ENCODE results near the gene GALNT12. TPM values are rescaled to one million over a fixed set of nuclear protein-coding genes. Genes with fewer than 3 reads are reported as not detected.

GALNT12 gene
- polyA plus RNA-seq, 4 donors: 4.1 to 11.4 (median 10.2) TPM

DNA sequence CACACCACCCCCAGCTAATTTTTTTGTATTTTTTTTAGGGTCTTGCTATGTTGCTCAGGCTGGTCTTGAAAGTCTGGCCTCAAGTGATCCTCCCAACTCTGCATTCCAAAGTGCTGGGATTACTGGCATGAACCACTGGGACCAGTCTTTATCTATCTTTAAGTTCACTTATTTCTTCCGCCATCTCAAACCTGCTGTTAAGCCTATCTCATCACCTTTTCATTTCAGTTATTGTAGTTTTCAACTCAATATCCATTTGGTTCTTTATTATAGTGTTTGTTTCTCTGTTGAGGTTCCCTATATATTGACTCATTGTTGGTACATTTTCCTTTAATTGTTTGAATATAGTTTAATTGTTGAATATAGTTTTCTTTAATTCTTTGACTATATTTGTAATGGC is 48.1 kb downstream of the GALNT12 start:
- no peak for DNase-seq (ENCODE audit: low read depth in 4 of 4, low spot score in 3 of 4)

DNA sequence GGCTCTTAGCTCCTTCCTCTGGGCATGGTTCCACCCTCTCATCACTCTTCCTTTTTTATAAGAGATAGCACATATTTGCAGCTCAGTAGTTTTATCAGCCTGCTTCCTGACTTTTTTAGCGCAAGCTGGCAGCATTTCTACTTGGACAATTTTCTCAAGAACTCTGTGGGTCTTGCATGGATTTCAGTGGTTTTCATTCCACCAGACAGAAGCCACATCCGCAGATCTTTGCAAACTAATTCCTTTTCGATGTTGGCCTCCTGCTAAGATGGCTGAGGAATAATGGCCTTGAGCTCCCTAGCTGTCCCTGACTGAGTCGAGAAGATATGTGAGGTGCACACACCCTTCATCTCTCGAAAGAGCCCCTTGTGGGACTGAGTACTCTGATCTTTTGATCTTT is 49.5 kb downstream of the GALNT12 start:
- no peak for DNase-seq (ENCODE audit: low read depth in 4 of 4, low spot score in 3 of 4)

DNA sequence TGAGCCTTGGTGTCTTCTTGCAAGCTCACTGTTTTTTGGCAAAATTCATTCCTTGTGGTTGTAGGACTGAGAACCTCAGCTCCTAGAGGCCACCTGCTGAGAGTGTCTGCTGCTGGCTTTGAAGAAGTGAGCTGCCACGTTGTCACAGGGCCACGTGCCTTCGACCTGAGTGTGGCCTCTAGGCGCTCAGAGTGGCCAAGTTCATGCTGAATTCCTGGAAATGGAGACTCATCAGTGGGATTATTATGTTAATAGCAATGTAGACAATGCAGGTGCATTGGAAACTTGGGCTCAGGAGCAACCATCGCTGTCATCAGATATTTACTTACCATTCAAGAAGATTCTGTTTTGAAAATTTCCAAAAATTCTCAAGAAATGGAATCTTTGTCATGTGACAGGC is 52.5 kb downstream of the GALNT12 start:
- DNase-seq (ENCODE audit: low read depth in 4 of 4, low spot score in 3 of 4): no peak

DNA sequence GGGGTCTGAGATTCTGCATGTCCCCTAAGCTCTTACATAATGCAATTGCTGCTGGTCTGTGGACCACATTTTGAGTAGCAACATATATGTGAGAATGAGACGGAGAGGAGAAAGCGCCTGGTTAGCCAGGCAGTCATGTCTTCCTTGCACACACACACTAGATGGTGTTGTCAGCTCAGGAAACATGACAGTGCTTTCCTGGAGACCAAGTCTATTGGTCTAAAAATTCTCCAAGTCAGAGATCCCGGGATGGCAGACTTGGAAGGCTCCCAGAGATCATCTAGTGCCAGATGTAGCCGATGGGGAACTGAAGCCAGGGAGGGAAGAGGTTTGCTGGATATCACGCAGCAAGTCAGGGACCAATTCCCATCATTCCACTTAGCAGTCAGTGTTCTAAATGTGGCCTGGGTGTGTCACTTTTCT is 53.4 kb downstream of the GALNT12 start:
- no peak for DNase-seq (ENCODE audit: low read depth in 4 of 4, low spot score in 3 of 4)

DNA sequence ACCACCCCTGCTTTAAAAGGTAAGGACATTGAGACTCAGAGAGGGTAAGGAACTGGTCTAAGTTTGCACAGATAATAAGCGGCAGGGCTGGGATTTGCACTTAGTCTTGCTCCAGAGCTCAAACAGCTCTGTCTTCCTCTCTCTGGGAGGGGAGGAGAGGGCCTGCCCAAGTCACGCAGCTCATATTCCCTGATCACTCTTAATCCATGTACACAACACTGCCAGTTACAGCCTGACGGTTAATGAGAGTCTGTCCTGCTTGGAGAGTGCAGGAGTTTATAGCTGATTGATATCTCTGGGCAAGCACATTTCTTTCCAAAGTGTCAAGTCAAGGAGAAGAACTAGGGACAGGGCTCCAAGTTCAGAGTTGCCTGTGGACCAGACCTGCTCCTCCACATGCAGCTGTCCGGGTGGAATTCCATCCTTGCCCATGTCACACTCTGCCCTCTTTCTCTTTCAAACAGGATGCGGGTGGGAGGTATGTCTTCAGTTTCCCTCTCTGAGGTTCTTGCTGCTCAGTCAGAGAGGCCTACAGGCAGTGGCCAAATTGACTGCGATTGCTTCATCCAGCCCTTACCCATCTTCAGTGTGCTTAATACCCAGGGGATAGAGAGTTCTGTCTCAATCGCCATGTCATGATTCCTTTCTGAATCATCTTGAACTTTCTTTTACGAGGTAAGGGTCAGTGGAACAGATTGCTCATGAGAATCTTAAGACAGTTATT is 54.5 kb downstream of the GALNT12 start:
- DNase-seq (ENCODE audit: low read depth in 4 of 4, low spot score in 3 of 4): no peak

DNA sequence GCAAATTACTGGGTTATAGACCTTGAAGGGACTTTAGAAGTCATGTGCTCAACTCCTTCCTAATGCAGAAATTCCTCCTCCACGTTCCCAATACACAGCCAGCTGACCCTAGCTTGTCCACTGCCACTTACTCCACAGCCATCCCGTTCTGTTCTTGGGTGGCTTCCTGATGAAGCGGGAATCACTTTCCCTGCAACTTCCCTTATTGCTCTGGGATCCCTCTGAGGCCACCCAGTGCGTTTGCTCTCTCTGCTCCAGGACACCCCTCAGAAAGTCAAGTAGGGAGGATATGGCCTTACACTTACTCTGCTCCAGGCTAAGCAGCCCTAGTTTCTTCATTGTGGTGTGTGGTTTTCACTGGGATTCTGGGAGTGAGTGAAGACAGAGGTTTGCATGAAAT is 55.5 kb downstream of the GALNT12 start:
- no peak for DNase-seq (ENCODE audit: low read depth in 4 of 4, low spot score in 3 of 4)

DNA sequence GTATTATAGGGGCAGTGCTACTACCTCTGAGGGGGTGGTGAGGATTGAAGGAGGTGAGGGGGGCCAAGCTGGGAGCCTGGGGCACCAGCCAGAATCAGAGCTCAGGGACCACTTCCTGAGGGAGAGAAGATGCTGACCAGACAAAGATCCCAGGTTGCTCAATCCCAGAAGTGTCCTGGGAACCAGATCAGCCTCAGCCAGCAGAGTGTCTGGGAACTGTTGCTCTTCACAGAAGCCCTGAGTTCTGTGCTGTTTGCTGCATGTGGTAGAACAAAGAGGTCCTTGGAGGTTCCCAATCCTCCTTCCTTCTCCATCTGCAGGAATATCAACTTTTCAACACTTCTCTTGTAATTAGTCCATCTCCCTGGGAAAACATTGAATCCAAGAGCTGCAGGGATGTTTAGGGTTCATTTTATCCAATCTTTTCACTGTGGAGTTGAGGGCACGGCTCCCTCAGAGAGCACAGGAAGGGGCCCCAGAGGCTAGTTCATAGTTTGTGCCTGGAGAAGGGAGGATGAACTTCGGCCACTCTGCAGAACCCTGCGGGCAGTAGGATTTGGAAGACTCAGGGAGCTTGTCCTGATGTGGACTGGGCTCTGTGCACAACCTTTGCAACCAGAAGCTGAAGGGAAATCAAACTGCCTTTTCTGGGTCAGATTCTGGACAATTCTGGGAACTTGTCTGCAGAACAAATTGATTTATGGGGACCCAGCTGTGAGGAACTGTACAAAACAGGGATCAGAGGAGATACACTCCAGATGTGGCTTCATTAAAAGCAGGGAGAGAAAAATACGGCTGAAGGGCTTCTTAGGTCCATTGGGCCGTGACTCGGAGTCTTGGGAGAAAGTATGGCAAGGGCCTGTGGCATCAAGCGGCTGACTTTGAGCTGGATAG is 57.1 kb downstream of the GALNT12 start:
- DNase-seq (ENCODE audit: low read depth in 4 of 4, low spot score in 3 of 4): no peak

DNA sequence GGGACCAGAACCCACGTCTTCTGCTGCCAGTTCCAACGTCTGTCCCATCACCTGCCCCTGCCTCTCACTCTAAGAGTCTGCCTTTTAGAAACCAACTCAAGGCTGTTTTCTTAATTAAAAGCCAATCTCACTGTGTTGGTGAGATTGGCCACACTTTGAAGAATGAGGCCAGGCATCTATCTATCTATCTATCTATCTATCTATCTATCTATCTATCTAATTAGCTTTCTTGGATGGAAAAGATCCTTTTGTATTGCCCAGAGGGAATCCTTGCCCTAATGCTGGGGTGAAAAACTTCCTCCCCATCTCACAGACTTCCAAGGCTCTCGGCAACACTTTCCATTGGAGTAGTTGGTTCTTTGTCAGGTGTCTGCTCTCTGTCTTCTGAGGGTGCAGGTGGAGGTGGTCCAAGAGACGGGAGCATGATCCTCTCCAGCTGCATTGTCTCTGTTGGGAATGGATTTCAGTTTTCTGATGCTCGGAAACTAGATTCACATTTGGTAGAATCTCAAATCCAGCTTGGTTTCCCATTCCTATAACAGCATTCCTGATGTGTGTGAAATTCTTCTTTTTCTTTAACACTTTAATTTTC is 57.9 kb downstream of the GALNT12 start:
- DNase-seq (ENCODE audit: low read depth in 4 of 4, low spot score in 3 of 4): no peak

DNA sequence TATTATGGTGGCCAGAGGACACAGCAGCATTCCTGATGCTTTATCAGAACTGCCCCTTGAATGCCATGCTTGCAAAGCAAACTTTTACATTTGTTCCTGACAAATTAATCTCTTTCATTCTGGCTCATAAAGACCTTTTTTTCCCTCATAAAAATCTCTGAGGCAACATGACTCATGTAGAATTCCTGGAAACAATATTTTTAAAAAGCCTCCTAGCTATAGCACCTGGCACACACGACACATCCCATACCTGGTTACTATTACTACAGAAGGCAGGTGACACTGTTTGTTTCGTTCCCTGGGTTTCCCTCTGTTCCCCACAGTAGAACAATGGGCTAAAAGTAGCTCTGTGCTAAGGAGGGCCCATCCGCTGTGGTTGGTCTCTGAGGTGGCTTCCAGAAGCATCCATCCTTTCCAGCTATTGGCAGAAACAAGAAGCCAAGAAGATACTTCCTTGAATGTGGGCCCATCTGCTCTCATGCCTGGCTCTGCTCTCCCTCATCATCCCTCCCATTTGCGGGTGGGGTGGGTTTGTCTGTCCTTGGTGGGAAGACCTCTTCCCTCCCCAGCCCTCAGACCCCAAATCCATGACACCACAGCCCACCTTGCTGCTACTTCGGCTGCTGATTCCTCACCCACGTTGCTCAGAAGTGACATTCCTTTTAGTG is 59.1 kb downstream of the GALNT12 start:
- no peak for DNase-seq (ENCODE audit: low read depth in 4 of 4, low spot score in 3 of 4)

DNA sequence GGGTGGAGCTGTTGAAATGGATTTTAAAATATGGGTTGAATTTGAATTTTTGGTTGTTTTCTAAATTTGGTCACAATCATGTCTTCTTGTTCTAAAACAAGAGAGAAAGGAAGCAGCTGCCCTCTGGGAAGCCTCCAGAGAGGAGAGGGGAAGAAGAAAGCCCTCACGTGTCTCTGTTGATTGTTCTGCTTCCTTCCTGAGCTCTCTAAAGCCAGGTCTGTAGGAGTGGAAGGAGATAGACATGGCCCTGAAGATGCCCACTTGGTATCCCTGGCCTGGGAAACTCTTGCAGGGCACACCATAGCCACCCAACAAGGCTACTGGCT is 59.6 kb downstream of the GALNT12 start:
- DNase-seq (ENCODE audit: low read depth in 4 of 4, low spot score in 3 of 4): no peak

DNA sequence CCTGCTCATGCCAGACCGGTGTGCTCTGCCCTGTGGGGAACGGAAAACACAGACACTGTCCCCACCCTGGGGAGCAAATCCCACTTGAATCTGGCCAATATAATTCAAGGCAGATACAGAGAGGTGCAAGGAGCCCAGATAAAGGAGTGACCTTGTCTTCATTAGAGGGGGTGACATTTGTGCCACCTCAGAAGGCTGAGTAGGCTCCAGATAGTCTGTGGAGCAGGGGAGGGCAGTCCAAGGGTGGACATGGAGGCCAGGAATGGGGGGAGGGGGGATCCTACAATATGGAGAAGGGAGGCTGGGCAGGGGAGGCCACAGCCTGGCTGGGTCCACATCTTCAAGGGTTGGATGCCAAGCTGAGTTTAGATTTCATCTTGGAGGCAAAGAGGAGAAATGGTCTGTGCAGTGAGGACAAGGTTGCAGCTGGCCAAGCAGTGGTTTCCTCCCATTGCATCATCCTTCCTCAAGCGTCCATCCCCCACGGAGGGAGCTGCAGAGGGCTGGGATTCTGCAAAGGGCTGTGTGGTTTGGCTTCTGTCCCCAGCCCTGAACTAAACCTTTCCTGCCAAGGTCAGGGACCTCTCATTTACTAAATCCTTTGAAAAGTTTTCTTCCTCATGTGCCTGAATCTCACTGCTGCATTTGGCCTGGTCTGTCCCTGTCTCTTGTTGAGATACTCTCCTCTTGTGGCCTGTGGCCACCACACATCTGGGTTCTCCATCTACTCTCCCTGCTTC is 60.1 kb downstream of the GALNT12 start:
- DNase-seq (ENCODE audit: low read depth in 4 of 4, low spot score in 3 of 4): no peak

DNA sequence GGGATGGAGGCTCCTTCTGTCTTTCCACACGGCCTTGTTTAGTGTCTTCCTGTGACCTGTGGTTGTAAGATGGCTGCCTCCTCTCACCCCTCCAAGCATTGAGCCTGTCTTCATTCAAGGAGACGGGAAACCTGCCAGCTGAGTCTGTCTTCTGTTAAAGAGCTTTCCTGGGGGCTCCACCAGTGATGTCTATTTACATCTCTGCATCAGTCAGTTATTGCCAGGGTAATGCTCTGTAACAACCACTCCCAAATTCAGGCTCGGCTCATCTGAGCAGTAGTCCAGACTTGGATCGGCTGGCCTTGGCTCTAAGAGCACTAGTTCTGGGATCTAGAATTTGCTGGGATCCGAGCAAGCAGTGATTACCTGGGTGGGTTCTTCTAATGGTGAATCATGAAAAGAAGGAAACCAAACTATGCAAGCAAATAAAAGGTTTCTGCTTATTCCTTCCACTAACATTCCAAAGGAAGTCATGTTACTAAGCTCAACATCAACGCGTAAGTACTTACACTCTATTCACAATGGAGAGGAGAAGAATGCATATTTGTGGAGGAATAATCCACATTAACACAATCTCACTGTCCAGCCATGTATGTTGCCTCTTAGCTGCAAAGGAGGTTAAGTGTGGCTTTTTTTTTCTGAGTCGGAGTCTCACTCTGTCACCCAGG is 61.7 kb downstream of the GALNT12 start:
- no peak for DNase-seq (ENCODE audit: low read depth in 4 of 4, low spot score in 3 of 4)

DNA sequence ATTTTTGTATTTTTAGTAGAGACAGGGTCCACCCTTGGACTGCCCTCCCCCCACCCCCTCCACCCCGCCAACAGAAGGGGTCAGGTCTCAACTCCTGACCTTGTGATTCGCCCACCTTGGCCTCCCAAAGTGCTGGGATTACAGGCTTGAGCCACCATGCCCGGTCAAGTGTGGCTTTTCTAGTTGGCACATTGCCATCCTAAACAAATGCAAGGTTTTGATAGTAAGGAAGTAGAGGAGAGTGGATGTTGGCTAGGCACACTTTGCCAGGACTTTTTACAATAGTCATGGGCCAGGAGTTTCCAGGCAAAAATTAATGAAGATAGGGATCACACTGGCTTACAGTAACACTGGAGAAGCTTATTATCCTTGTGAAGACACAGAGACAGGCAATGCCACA is 62.4 kb downstream of the GALNT12 start:
- no peak for DNase-seq (ENCODE audit: low read depth in 4 of 4, low spot score in 3 of 4)

DNA sequence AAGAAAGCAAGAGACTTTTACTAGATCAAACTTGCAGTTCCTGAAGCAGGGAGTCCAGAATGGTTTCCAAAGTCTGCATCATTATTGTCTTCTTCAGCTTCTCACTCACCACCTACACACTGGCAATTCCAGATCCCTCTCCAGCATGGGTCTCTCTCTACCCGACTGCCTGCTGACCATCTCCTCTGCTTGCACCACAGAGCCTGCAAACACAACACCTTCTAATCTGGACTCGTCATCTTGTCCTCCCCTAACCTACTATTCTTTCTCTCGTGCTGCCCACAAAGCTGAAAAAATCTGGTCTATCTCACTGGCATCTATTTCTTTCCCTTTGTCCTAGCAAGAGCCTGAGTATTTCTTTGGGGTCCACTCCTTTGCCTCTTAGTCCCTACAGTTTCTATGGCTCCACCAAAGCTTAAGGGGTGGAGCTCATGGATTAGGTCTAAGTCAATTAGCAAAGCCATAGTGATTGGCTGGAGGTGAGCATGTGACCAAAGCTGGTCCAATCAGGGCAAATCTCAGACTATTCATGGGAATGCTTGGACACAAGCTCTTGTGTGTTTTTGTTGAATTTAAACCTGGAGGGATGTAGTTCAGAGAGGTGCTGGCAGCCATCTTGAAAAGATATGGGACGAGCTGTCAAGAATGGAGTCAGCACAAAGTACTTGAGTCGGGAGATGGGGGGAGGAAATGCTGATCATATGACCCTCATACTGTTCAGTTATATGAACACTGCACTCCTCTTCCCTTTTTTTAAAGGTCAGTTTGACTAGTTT is 63.5 kb downstream of the GALNT12 start:
- no peak for DNase-seq (ENCODE audit: low read depth in 4 of 4, low spot score in 3 of 4)

DNA sequence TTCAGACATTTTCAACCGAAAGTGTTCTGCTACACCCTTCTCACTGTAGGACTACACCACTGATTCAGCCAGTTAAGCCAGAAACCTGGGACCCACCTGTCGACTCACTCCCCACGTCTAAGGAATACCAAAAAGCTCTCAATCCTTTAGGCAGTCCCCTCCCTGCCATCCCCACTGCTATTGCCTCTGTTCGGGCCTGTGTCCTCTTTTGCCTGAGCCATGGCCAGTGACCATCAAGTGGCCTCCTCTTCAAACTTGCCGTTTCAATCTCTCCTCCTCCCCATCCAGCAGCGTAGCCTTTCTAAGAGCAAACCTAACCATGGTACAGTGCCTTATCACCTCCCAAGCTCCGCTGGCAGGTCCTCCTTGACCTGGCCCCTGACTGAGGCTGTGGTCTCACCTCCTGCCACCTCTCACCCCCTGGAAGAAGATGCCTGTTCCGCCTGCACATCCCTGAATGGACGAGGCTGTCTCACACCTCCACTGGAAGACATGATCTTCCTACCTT is 64.1 kb downstream of the GALNT12 start:
- DNase-seq (ENCODE audit: low read depth in 4 of 4, low spot score in 3 of 4): no peak

DNA sequence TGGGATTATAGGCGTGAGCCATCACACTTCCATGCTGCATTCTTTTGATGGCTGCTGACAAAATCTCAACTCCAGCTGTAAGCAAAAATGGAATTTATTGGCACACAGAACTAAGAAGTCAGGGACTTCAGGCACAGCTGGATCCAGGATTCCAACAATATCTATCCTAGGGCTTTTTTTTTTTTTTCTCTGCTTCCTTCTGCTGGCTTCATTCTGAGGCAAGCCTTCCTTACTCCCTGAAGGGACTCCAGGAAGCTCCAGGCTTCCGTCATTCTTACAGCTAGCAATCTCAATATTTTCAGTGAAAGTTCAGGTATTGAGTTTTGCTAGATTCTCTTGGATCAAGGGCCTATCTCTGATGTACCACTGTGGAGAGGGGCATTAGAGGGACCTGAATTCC is 66.1 kb downstream of the GALNT12 start:
- DNase-seq (ENCODE audit: low read depth in 4 of 4, low spot score in 3 of 4): no peak

DNA sequence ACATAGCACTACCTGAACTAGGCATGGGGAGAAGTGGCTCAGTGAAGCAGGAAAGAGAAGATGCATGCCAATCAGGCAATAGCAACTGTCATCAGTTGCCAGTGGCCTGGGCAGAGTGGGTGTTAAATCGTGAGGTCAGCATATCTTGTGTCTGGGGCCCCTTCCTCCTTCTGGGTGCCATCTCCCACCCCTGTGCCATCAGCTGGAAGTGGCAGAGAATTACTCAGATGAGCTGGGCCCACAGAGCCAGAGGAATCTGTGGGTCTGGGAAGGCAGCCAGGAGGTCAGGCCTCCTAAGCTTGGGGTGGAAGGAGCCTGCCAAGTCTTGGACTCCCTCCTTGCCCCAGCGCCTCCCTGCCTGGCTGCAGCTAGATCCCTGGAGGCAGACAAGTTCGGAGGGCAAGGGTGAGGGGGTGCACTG is 66.5 kb downstream of the GALNT12 start:
- no peak for DNase-seq (ENCODE audit: low read depth in 4 of 4, low spot score in 3 of 4)

DNA sequence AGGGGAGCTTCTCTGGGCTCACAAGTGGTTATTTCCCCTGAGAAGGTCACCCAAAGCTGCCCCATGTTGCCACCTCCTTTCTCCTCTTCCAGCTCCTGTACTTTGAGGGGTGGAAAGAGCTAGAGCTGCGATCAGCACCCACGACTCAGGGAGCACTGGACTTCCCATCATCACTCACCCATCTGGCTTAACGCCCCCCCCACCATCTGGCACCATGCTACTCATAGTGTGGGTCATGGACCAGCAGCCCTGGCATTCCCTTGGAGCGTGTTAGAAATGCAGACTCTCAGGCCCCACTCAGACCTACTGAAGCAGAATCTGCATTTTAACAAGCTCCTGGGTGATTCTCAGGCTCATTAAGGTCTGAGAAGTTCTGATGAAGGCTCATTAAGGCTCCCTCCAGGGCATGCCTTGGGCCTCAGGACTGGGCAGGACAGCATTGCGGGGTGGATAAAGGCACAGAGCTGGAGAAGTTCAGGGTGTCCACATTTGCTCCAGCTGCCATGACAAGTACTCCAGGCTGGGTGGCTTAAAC is 67.3 kb downstream of the GALNT12 start:
- no peak for DNase-seq (ENCODE audit: low read depth in 4 of 4, low spot score in 3 of 4)

DNA sequence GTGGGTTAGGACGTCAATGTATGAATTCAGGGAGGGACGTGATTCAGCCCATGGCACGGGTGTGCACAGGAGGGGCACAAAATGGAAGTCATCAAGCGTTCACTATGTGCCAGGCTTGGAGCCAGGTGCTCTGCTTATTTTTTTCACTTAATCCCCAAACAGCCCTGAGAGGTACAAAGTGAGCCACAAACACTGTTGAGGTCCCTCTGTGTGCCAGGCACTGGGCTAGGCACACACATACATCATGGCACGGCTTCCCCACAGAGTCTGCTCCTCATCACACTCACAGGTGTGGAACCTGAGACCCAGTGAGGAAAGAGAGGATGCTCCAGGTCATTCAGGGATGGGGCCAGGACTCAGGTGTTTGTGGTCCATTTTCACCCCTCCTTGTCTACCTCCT is 68.1 kb downstream of the GALNT12 start:
- no peak for DNase-seq (ENCODE audit: low read depth in 4 of 4, low spot score in 3 of 4)

Data from left renal pelvis (tissue), 4 donors.